CD4-positive, alpha-beta T cell treated with Interleukin-4 for 1 hour (primary cell): Measurements from ENCODE around the gene ATL3.
"Not testable (repeated sequence)": the region's sequence is repeated elsewhere in the genome, so short reads cannot be mapped to it uniquely, and the experiment has no call there.

Source experiments
- DNase-seq, 2 donors: peaks; one replicate each; pipeline ENCODE4 v3.0.0-alpha.2; 2020 to 2022

Gene ATL3, protein sequence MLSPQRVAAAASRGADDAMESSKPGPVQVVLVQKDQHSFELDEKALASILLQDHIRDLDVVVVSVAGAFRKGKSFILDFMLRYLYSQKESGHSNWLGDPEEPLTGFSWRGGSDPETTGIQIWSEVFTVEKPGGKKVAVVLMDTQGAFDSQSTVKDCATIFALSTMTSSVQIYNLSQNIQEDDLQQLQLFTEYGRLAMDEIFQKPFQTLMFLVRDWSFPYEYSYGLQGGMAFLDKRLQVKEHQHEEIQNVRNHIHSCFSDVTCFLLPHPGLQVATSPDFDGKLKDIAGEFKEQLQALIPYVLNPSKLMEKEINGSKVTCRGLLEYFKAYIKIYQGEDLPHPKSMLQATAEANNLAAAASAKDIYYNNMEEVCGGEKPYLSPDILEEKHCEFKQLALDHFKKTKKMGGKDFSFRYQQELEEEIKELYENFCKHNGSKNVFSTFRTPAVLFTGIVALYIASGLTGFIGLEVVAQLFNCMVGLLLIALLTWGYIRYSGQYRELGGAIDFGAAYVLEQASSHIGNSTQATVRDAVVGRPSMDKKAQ

GRCh38 chr11:63671322-63672155 lies at the start of gene ATL3:
Gene ATL3, minus strand, starts transcription at chr11:63671376. Its CDS starts 41 bp downstream, at chr11:63671335.
- DNase-seq = peak; percentile 95 to 96

GRCh38 chr11:63720611-63721010 lies 49.4 kb upstream of the ATL3 start:
- no peak for DNase-seq

GRCh38 chr11:63719987-63720386 lies 48.8 kb upstream of the ATL3 start:
- no peak for DNase-seq

GRCh38 chr11:63719001-63719400 lies 47.8 kb upstream of the ATL3 start:
- DNase-seq = no peak

- DNase-seq = no peak
Observed at GRCh38 chr11:63716046-63716445, 44.9 kb upstream of the ATL3 start.

DNA sequence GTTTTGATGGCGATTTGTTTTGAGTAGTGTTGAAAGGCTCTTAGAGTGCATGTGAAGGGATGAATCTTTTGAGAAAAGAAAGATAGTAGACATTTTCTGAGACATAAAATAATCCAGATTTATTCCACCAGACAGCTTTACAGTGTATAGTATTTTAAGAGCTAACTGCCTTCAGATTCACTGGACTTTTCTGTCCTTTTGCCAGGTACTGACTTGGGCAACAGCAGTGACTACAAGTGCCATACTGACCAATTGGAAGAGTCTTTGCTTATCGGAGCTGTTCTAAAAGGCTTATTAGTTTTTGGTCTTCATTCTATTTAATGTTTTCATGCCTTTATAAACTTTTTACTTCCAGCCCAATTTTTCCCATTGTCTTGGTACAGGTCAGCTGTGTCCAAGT lies 42.6 kb upstream of the ATL3 start:
- no peak for DNase-seq

GRCh38 chr11:63711838-63712237 lies 40.7 kb upstream of the ATL3 start:
- DNase-seq = no peak

GRCh38 chr11:63710476-63711217 lies 39.5 kb upstream of the ATL3 start:
- DNase-seq = no peak

GRCh38 chr11:63709336-63709884 lies 38.2 kb upstream of the ATL3 start:
- DNase-seq = no peak

DNA sequence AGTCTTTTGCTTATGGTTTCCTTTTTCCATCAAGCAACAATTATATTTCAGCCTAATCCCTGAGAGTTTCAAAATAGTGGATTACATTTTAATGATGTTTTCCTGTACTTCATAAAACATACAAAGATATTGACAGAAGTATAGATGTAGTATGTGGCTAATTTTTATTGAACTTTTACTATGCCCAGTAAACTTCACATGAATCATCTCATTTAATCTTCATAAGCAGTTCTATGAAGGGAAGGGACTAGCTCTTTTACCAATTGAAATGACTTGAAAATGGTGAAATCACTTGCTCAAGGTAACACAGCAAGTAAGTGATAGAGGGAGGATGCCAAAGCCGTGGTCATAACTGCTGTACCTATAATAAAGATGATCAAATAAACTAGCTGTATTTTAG lies 37.6 kb upstream of the ATL3 start:
- no peak for DNase-seq

GRCh38 chr11:63705526-63705925 lies 34.4 kb upstream of the ATL3 start:
- no peak for DNase-seq

- no peak for DNase-seq
Observed at GRCh38 chr11:63699896-63700295, 28.7 kb upstream of the ATL3 start.

GRCh38 chr11:63698976-63699733 lies 28.0 kb upstream of the ATL3 start:
- DNase-seq = no peak

- DNase-seq = no peak
Observed at GRCh38 chr11:63694596-63694995, 23.4 kb upstream of the ATL3 start.

DNA sequence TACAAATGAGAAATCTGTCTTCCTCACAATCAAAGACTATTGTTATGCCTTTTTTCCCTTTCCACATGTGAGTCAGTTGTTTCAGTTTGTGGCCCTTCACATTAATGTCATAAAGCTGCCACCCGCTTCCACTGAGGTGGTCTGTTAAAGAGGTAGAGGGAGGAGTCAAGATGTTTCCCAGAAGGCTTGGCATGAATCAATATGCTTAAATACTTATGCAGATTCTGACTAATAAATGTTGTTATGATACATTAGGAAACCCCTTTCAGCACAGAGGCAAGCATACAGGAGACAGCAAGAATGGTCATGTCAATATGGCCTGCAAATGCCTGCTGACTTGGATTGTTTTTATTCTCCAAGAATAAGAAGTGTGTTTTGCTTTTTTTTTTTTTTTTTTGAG lies 16.7 kb upstream of the ATL3 start:
- DNase-seq = no peak

DNA sequence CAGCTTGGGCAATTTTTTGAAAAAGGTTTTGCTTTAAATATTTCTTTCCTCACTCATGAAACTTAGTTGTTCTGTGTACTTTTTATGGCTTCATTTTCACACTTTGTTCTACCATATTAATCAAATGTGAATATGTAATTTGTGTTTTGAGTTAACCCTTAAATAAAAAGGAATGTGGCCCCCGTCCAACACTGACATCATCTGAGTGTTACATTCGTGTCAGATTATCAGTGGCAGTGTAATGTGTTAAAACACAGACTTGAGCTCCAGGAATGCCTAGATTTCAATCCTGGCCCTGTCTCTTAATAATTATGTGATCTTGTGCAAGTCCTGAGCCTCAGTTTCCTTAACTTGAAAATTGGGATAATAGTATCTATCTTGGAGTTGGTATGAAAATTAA lies 15.8 kb upstream of the ATL3 start:
- no peak for DNase-seq

DNA sequence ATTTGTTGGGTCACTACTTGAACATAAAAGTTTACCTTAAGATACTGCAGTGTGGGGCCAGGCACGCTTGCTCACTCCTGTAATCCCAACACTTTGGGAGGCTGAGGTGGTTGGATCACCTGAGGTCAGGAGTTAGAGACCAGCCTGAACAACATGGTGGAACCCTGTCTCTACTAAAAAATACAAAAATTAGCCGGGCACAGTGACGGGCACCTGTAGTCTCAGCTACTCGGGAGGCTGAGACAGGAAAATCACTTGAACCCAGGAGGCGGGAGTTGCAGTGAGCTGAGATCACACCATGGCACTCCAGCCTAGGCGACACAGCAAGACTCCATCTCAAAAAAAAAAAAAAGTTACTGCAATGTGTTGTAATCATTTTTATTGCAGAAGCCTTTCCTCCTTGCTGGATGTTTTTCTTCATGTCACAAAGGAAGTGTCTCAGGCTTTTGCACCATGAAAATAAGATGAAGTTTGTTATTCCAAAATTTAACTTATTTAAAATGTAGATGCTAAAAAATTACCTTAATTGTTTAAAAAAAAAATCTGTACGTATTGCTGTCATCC lies 14.1 kb upstream of the ATL3 start:
- DNase-seq = not testable (repeated sequence)

- DNase-seq = no peak
Observed at GRCh38 chr11:63683133-63683991, 12.2 kb upstream of the ATL3 start.

DNA sequence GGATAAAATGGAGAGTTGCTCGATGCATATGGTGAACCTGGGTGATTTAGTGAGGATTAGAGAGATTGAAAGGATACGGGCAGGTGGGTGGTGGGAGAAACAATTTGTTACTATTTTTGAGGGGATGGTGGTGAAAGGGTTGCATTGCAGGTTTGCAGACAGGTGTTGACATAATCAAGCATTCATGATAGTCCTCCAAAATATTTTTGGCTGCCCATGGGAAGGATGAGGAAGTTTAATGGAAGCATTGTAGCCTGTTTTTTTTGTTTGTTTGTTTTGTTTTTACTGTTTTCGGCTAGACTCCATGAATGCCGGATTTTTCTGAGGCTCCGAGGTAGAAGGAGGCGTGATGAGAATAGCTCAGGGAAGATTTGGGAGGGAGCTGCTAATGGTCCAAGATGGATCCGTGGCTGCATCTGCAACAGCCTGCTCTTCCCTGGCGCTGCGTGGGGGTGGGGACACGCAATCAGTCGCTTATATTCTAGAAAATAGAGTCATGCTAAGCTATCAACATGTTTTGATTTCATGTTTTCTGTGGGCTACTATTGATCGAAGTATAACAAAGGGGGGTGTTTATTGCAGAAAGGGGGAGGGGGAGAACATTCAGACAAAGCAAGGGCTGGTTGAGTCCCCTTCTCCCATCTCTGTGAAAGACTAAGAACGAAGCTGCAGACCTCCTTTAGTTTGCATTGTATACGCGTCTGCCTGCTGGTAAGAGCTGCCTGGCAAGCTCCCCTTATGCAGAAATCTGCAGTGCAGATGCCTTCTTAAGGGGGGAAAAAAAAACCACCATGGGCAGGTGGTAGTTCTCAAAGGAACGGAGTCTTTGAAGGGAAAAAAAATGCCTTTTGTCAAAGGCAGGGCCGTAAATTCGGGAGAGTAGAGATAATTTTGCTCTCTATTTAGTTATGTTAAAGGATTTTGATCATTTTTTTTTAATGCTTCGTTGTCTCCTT lies 11.2 kb upstream of the ATL3 start:
- DNase-seq = no peak
